ENCODE data around the gene RIN3.

Gene RIN3

DNA sequence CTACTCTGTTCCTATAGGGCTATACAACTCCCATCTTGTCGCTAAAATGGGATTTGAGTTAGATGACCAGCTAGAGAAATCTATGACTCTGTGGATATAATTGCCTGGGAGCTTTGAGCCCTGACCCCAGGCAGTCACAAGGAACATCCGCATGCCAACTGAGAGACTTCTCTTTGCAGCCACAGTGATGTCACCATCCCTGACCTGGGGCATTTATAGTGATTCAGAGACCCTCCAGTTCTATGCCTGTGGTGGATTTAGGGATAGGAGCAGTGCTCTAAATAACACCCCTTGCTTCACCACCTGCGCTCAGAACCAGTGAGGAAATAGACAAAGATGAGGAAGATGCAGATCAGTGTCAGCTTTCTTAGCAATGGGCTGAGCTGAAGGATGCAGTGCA, 86.2 kb downstream of the RIN3 start:
- DNase-seq: no peak

- no peak for DNase-seq
Observed at GRCh38 chr14:92600318-92601053, 86.9 kb downstream of the RIN3 start.

DNA sequence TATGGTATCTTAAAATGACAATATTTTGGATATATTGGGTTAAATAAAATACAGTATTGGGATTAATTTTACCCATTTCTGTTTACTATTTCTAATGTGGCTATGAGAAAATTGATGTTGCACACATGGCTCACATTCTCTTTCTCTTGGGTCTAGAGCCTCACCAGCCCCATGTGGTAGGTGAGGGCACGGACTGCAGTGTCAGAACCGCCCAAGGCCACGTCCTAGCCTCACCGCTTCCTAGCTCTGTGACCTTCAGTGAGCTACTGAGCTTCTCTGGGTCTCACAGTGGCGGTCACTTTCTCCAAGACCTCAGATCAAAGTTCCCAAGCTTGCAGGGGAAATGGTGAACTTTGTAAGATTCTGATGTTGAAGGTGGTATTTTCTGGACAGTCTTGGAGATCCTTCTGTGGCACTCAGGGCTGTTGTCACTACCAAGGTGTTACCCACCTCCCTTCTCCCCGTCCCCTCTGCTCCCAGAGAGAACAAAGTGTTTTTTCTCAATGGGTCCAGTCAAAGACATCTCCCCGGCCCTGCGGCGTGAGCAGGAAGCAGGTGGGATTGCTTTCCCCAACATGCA, 87.6 kb downstream of the RIN3 start:
- DNase-seq: no peak

DNA sequence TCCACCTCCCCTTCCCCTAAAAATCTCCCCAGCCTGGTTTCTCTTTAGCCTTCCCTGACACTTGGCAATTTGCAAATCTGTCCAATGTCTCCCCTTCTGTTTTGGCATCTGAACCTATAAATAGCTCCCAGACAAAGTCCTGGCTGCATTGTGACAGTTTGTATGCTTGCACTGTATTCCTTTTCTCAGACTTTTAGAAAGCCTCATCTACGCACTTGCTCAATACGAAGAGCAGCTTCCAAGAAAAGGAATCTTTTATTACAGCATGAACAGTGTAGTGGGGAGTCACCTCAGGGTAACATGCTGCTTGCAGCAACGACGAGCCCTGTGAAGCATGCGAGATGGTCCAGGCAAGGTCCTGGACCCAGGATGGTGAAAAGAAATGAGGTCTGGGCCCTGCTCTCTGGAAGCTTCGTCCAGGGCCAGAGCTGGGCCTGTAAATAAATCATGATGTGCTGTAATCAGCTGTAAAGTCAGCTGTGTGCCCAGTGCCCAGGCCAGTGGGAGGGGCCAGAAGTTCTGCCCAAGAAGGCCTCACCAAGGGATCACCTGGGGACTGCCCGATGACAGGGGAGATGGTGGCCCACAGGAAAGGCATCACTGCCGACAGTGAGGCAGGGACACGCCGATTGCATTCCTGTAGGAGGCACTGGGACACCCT, 88.3 kb downstream of the RIN3 start:
- DNase-seq: no peak

GRCh38 chr14:92603309-92604242, 90.0 kb downstream of the RIN3 start:
- no peak for DNase-seq

- DNase-seq: no peak
Observed at GRCh38 chr14:92605274-92605940, 91.8 kb downstream of the RIN3 start.

DNA sequence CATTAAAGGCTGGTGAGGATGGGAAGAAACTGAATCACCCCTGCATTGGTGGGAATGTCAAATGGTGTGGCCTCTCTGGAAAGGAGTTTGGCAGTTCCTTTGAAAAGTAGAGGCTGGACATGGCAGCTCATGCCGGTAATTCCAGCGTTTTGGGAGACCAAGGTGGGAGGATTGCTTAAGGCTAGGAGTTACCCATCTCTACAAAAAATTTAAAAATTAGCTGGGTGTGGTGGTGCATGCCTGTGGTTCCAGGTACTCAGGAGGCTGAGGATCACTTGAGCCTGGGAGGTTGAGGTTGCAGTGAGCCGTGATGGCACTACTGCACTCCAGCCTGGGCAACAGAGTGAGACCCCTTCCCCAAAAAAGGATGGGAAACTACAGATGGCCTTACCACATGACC, 93.7 kb downstream of the RIN3 start:
- no peak for DNase-seq

GRCh38 chr14:92607702-92608429, 94.3 kb downstream of the RIN3 start:
- no peak for DNase-seq

DNA sequence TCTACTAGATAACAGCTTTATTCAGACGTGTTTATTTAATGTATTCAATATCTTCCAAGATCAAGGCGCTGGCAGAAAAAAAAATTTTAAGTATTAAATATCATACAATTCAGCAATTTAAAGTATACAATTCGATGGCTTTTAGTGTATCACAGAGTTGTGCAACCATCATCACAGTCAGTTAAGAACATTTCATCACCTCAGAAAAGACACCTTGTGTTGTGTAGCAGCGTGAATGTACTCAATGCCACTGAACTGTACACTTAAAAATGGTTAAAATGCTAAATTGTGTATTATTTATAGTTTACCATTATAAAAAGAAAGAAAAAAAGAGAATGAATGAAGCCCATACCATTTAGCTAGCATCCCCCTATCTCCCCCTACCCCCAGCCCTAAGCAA, 96.4 kb downstream of the RIN3 start:
- DNase-seq: no peak

GRCh38 chr14:92610849-92611271, 97.3 kb downstream of the RIN3 start:
- DNase-seq: no peak

DNA sequence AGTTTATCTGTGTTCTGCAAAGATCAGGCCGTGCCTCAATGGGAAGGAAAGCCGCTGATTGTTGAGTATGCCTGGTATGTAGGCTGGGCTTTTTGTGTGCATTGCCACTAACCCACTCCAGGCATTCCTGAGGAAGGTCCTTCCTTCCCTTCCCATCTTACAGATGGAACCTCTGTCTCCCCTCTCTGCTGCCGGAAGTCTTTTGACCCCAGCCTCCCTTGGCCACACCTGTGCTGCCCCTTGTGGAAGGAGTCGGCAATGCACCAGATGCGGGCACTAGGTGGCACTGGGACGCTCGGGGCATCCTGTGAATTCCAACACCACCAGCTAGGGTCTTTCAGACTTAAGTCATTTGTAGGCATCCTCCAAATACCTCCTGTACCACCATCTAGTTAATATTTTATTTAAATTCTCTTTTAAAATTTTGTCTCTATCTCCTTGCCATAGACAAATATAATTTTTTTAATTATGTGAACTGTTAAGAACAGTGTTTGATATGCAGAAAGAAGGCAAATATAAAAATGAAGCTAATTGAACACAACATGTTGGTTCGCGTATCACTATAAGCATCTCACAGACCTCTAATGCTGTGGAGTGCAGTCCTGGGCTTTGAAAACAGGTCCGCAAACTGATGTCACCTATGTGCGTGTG, 99.6 kb downstream of the RIN3 start:
- DNase-seq: no peak

GRCh38 chr14:92613681-92614260, 100.2 kb downstream of the RIN3 start:
- DNase-seq: no peak

- DNase-seq: no peak
Observed at GRCh38 chr14:92615451-92615850, 101.9 kb downstream of the RIN3 start.

GRCh38 chr14:92616178-92616577, 102.6 kb downstream of the RIN3 start:
- no peak for DNase-seq

- DNase-seq: no peak
Observed at GRCh38 chr14:92617581-92617980, 104.0 kb downstream of the RIN3 start.

DNA sequence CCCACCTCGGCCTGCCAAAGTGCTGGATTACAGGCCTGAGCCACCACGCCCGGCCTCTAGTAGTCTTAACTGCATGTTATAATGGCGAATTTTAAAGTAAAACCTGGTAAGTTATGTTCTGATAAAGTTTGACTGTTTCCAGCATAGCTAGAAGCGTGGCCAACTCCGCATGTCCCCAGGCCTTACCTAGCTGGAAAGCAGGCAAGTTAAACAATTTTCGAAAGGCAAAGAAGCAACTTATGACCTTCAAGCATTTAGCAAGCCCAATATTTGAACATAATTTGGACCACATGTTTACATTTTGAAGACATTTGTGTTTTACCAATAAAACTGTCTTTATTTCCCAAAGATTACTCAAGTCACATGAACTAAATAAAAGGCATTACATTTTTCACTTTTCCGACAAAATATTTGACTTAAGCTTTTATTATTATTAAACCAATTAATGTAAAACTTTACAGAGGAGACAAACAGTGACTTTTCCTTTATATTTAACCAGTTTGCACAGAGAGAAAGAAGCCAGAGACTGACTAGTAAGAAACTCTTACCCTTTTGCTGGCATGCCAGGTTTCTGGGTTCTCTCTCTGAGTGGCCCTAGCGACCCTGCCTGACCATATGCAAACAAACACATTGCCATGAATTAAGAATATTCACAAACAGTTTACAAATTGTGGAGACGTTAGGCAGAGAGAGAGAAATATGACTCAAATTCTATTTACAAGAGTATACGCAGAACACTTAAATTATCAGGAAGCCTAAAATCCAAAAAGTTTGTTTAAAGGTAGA, 106.3 kb downstream of the RIN3 start:
- DNase-seq: no peak

- DNase-seq: no peak
Observed at GRCh38 chr14:92622311-92622710, 108.7 kb downstream of the RIN3 start.

DNA sequence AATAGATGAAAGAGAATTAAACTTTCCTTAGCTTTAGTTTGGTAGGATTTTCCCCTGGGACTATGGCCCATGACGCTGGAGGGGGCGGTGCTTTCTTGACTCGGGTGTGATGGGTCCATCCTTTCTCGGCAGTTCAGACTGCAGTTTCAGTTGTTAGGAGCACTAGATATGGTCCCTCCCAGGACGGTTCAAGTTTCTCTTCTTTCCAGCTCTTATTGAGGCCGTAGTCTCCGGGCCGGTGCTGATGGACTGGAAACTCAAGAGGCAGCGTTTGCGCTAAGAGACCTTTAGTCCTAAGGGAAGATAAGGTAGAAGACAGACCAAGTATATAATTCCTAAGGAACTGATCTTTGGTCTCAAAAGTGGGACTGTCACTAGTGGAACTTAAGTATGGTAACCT, 111.2 kb downstream of the RIN3 start:
- DNase-seq: no peak

GRCh38 chr14:92625213-92625612, 111.6 kb downstream of the RIN3 start:
- no peak for DNase-seq

GRCh38 chr14:92626041-92626440, 112.5 kb downstream of the RIN3 start:
- no peak for DNase-seq

Measured in right kidney (tissue), 1 donor.